Fibroblast of villous mesenchyme (primary cell): ENCODE results near the gene LRRN3. TPM values are rescaled to one million over a fixed set of nuclear protein-coding genes. Genes with fewer than 3 reads are reported as not detected.

ENCODE experiments used
- DNase-seq: peaks from one replicate; pipeline ENCODE4 v3.0.0-alpha.2; 2010; ENCODE audit warnings: low read depth
- H3K4me3 ChIP-seq: 2 replicates; pipeline ENCODE4 v1.5.1; 2011; ENCODE audit warnings: low read depth, mild to moderate bottlenecking, low read length
- total RNA-seq: library from RNA; depleted of rRNA; stranded (reverse); fragments of >200 nt; gene quantifications from 2 replicates; pipeline ENCODE4 v1.2.3, GENCODE V29; 2012
- TF ChIP-seq, protein P1 (sequence below): IDR thresholded peaks from 2 replicates; pipeline ENCODE4 v1.5.1; 2012; ENCODE audit warnings: low read depth, mild to moderate bottlenecking, low read length; ENCODE audit not compliant: insufficient read depth

Gene LRRN3
- total RNA-seq, 1 donor: 0.86 TPM

DNA sequence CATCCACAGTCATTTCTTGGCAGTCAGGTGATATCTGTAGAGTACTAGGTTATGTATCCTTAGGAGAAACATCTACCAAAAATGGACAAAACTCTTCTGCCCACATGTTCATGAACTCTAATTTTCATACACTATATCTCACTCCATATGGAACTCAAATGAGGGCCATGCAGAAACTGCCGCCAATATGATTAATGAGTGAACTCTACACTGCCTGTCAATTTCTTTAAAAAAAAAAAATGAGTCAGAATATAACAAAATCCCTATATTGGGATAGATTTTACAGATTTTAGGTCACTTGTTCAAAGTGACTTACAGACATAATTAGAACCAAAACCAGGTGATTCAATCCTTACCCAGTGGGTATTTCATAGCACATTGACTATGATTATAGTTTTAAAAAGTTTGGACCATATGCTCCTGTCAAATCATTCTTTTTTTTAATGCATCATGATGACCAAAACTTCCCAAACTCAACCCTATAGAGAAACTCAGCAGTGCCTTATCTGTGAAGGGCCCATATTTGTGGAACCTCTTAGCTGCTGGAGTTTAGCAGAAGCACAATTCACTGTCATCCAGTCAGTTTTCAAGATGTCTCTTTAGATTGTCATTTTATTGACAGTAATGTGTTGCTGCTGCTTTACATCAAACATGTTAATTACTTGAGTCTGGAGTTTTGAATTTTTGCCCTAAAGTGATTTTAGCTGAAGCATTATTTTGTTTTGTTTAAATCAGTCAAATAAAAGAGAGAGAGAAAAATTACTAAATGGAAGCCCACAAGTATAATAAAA, 11.1 kb downstream of the LRRN3 start:
- no peak overlapping the region for H3K4me3 ChIP-seq
- TF ChIP-seq, protein P1, sequence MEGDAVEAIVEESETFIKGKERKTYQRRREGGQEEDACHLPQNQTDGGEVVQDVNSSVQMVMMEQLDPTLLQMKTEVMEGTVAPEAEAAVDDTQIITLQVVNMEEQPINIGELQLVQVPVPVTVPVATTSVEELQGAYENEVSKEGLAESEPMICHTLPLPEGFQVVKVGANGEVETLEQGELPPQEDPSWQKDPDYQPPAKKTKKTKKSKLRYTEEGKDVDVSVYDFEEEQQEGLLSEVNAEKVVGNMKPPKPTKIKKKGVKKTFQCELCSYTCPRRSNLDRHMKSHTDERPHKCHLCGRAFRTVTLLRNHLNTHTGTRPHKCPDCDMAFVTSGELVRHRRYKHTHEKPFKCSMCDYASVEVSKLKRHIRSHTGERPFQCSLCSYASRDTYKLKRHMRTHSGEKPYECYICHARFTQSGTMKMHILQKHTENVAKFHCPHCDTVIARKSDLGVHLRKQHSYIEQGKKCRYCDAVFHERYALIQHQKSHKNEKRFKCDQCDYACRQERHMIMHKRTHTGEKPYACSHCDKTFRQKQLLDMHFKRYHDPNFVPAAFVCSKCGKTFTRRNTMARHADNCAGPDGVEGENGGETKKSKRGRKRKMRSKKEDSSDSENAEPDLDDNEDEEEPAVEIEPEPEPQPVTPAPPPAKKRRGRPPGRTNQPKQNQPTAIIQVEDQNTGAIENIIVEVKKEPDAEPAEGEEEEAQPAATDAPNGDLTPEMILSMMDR: no peak
- DNase-seq: no peak

DNA sequence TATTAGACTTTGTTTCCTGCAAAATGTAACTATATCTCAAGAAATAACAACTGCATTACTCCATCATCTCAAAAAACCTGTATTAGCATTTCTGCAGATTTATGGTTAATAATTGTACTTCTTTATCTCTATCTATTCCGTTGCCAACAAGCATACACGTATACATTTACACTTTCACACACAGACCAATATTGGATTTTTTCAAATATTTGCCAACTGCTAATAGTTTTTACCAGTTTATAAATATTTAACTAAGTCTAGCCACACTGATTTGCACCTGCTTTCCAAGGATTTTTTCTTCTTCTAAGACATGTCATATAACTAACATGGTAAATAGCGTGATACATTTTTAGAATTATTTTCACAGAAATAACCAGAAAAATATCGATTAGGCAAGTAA, 12.2 kb downstream of the LRRN3 start:
- no peak for DNase-seq
- TF ChIP-seq, protein P1: no peak

DNA sequence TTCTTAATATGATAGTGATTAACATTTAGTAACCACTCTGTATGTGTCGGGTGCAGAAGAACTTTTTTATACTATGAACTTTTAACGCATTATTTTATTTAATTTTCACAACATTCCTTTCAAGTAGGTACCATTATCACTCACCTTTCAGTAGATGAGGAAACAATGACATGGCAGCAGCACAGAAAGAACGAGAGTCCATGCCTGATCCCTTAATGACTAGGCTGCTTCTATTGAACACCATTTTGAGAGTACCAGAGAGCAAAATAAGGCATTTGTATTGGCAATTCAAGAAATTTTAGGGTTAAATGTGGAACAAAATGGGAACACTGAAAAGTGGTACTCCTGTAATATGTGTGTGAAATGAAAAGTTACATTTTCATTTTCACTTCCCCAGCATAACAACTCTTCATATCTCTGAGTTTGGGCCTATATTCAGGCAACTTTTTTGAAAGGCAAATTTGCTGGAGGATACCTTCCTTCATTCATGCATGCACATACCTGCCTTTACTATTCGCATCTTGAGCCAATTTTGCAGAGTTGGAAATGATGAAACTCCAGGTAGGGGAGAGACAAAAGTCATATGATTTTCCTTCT, 12.8 kb downstream of the LRRN3 start:
- TF ChIP-seq, protein P1: no peak
- H3K4me3 ChIP-seq: no peak overlapping the region
- no peak for DNase-seq

More for the DNA sequence above, 12.2 kb downstream of the LRRN3 start:
- H3K4me3 ChIP-seq: no peak overlapping the region

DNA sequence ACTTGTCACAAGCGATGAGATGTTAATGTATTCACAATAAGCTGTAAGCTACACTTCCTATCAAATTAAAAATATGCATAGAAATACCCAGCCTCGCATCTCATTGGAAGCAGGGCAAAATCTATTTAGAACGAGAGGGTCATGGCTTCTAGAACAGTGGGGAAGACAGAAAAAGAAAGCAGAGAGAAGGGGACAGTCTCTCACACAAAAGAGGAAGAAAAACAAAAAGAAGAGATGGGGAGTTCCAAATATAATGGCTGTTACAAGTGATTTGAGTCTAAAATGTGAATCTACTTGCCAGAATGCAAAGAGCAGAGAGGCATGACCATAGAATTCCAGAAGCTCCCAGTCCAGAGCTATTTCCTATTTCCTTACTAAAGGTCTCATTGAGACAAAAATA, 13.8 kb downstream of the LRRN3 start:
- DNase-seq: no peak
- TF ChIP-seq, protein P1: no peak
- H3K4me3 ChIP-seq: no peak overlapping the region

DNA sequence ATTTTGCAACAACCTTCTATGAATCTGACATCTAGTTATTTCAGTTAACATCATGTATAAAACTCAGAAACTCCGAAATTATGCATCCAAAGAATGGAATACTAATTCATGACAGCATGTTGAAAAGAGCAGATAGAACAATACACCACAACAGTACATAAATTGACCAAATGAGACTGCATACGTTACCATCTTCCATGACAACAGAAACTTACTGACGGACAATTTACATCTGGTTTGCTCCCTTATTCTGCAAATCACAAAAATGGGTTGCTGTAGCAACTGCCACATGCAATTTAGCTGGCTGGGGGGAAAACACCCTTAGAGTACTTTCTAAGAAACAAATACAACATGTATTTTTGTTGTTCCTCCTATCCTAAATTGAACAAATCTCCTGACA, 14.3 kb downstream of the LRRN3 start:
- TF ChIP-seq, protein P1: no peak
- no peak overlapping the region for H3K4me3 ChIP-seq
- no peak for DNase-seq

DNA sequence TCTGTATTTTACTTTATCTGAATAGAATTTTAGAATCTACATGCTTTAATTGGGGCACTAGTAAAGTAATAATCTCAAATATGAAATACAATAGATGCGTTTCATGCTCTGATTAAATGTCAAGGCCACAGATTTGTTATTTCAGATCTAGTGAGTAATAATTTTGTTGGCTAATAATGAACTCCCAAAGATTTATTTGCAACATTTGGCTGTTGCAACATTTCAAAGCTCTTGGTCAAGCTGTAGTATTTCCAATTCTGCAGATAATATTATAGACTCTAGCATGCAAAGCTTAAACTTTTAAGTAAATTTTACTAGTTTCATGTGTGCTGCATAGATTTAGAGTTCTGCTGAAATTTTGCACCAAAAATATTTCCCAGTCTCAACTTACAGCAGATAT, 16.7 kb downstream of the LRRN3 start:
- TF ChIP-seq, protein P1: no peak
- DNase-seq: no peak
- H3K4me3 ChIP-seq: no peak overlapping the region

DNA sequence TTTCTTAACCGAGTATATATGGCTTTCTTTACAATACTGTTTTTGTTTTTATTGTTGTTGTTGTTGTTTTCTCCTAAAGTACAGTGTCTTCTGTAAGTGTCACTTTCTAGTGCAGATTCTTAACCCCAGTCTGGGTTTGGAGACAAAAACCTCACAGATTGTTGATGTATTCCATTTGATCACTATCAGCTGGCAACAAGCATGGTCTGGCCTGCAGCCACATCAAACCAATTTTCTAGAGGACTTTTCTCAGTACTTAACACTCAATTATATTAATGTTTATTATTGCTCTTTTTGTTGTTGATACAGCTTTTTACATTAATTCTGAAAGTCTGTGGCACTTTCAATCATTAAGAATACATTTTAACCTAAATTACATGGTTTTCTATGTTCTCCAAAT, 17.1 kb downstream of the LRRN3 start:
- H3K4me3 ChIP-seq: no peak overlapping the region
- DNase-seq: no peak
- TF ChIP-seq, protein P1: no peak
